Muscle layer of colon (tissue), 2 donors: ENCODE results near the gene SLC5A10.

Experiments
- H3K27ac ChIP-seq: one replicate; pipeline ENCODE4 v1.7.0; 2013; ENCODE audit warnings: low read depth, mild to moderate bottlenecking, low read length, moderate library complexity
- H3K27me3 ChIP-seq, 2 donors: one replicate each; pipeline ENCODE4 v1.7.0; 2013; ENCODE audit warnings: low read length in 2 of 2, mild to moderate bottlenecking in 2 of 2; ENCODE audit not compliant: insufficient read depth in 2 of 2, control insufficient read depth in 1 of 2
- H3K36me3 ChIP-seq: one replicate; pipeline ENCODE4 v1.7.0; 2013; ENCODE audit warnings: mild to moderate bottlenecking, low read length; ENCODE audit not compliant: insufficient read depth
- H3K4me1 ChIP-seq: one replicate; pipeline ENCODE4 v1.7.0; 2013; ENCODE audit warnings: mild to moderate bottlenecking, low read length; ENCODE audit not compliant: insufficient read depth
- H3K4me3 ChIP-seq, 2 donors: one replicate each; pipeline ENCODE4 v1.7.0; 2013; ENCODE audit warnings: low read length in 2 of 2, low read depth in 1 of 2, mild to moderate bottlenecking in 1 of 2, moderate library complexity in 1 of 2
- H3K9ac ChIP-seq: one replicate; pipeline ENCODE4 v1.7.0; 2013; ENCODE audit warnings: low read length
- H3K9me3 ChIP-seq: one replicate; pipeline ENCODE4 v1.7.0; 2013; ENCODE audit warnings: mild to moderate bottlenecking, low read length
- donor health status: abdominal sarcoma.
- donor health status: Adenocarcinoma of cecum.

Gene SLC5A10

DNA sequence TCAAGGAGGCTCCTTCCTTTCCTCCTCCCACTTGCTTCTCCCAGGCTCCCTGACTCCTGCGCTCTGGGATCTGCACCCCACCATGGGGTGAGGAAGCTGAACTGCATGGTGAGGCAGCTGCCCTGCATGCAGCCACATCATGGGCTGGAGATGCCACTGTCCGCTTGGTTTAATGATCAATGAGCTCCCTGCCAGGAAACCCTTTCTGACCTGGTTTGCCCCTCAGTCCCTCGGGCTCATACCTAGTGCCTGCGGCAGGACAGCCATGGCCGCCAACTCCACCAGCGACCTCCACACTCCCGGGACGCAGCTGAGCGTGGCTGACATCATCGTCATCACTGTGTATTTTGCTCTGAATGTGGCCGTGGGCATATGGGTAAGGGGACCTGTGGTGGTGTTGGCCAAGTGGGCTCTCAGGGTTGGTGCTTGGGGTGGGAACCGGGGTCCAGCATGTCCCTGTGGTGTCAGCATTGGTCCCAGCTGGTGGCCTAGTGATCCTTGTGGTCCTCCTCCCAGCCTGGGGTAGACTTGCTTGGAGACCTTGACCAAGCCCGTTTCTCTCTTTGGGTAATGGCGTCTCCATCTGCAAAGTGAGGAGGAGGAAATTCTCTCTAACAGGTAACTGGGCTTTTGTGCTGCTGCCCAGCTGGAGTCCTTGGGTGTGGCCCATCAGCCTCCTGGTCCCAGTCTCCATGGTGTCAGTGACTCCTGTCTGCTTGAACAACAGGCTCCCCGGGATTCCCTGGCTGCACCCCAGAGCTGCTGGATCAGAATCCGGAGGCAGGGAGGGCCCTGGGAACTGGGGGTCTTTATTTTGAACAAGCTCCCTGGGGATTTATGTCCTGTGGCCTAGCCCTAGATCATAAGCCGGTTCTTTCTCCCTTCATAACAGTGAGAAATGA is at the start of gene SLC5A10:
SLC5A10 (plus strand) TSS at position 225 of the 902 bp plus-strand sequence; CDS start at position 266, 41 bp downstream.
- Histone ChIP-seq H3K4me1 (no peaks in the 10 kb centered on the region), H3K4me3 (no peak within 1 kb of the TSS), H3K27me3 (no peaks in the 10 kb centered on the region), H3K36me3 (no peaks in the 10 kb centered on the region), H3K27ac (no peak within 1 kb of the TSS), H3K9ac (no peak within 1 kb of the TSS), H3K9me3 (no peaks in the 10 kb centered on the region)

DNA sequence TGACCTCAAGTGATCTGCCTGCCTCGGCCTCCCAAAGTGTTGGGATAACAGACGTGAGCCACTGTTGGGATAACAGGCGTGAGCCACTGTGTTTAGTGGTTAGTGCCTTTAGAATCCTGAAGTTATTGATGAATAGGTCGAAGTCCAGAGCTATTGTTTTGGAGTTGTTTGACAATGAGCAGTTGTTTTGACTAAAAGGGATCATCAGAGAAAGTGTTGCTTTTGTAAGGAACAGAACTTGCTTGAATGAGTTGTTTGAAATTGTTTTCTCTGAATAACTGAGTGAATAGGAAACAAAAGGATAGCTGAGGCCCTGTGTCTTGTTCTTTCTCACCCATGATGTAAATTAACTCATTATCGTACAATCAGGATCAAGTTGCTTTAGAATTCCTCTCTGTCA is 47.5 kb upstream of the SLC5A10 start:
- Histone ChIP-seq H3K9ac (no peak overlapping the region), H3K27me3 (no peaks in the 10 kb centered on the region), H3K9me3 (no peaks in the 10 kb centered on the region), H3K4me1 (no peaks in the 10 kb centered on the region), H3K4me3 (no peak overlapping the region), H3K27ac (no peak overlapping the region), H3K36me3 (peaks cover 8% of the 10 kb centered on the region)

DNA sequence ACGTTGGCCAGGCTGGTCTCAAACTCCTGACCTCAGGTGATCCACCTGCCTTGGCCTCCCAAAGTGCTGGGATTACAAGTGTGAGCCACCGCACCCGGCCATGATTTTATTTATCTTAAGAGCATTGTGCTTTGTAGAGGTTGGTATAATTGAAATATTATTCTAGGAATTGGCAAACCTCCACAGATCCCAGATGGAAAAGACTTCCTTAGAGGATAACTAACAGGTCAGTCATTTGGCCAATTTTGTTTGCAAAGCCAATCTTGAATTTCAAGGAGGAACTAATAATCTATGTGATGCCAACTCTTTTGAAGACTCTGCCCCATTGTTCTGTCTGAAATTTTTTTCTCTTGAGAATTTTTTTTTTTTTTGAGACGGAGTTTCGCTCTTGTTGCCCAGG is 46.7 kb upstream of the SLC5A10 start:
- Histone ChIP-seq H3K27ac (no peak overlapping the region), H3K4me1 (no peaks in the 10 kb centered on the region), H3K27me3 (no peaks in the 10 kb centered on the region), H3K9ac (no peak overlapping the region), H3K9me3 (no peaks in the 10 kb centered on the region), H3K36me3 (peaks cover 8% of the 10 kb centered on the region), H3K4me3 (no peak overlapping the region)

DNA sequence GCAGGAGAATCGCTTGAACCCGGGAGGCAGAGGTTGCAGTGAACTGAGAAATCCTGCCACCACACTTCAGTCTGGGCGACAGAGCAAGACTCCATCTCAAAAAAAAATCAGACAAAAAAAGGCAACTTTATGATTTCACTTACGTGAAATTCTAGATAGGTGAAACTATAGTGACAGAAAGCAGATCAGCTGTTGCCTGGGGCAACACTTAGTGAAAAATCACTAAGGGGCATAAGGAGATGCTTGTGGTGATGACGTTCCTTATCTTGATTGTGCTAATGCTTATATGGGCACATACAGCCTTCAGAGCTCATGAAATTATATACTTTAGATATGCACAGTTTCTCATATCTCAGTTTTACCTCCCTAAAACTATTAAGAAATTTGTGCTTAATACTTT is 41.6 kb upstream of the SLC5A10 start:
- Histone ChIP-seq H3K36me3 (peaks cover 26% of the 10 kb centered on the region), H3K9me3 (no peaks in the 10 kb centered on the region), H3K27ac (no peak overlapping the region)

DNA sequence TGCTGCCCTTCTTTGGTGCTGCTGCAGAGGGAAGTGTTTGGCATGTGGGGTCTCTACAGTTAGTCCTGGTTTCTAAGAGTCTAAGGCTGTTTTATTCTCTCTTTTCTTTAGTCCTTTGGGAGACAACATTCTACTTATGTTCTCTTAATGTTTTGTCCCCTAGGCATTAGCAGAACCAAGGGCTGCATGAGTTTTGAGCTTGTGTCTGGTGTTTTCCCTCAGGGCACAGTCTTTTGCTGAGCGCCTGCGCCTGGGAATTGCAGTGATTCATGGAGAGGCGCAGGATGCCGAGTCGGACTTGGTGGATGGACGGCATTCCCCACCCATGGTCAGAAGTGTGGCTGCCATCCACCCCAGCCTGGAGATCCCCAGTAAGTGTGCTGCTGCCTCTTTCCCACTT is 41.1 kb upstream of the SLC5A10 start:
- Histone ChIP-seq H3K27ac (no peak overlapping the region), H3K4me3 (no peak overlapping the region), H3K9ac (no peak overlapping the region), H3K4me1 (peaks cover 5% of the 10 kb centered on the region), H3K9me3 (no peaks in the 10 kb centered on the region), H3K36me3 (peaks cover 27% of the 10 kb centered on the region), H3K27me3 (no peaks in the 10 kb centered on the region)

More for the DNA sequence above, 41.6 kb upstream of the SLC5A10 start:
- no peak overlapping the region for H3K4me3 ChIP-seq
- H3K27me3 ChIP-seq: no peaks in the 10 kb centered on the region
- no peak overlapping the region for H3K9ac ChIP-seq
- H3K4me1 ChIP-seq: peaks cover 5% of the 10 kb centered on the region

DNA sequence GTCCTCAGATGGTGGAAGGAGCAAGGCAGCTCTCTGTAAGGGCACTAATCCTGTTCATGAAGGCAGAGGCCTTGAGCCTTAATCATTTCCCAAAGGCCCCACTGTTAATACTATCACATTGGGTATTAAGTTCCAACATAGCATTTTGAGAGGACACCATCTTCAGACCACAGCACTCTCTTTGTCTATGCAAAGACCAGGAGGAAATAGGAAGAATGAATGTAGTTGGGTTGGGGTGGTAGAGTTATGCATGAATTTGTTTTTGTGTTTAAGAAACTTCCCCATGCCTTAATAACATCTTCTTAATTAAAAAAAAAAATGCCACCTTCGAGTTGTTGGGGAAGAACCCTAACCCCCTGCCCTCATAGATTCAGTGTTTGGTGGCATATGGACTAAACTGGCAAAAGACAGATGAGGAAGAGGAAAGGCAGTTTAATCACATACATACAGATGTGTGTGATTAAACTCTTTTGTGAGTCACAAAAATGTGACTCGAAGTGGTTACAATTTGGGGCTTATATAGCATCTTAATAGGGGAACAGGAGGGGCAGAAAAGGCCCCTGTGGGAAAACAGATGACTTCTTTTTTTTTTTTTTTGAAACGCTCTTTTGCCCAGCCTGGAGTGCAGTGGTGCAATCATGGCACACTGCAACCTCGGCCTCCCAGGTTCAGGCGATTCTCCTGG is 35.0 kb upstream of the SLC5A10 start:
- Histone ChIP-seq H3K27me3 (no peaks in the 10 kb centered on the region), H3K4me1 (peaks cover 22% of the 10 kb centered on the region), H3K9ac (no peak overlapping the region), H3K4me3 (no peak overlapping the region), H3K36me3 (peaks cover 23% of the 10 kb centered on the region), H3K27ac (no peak overlapping the region), H3K9me3 (no peaks in the 10 kb centered on the region)

DNA sequence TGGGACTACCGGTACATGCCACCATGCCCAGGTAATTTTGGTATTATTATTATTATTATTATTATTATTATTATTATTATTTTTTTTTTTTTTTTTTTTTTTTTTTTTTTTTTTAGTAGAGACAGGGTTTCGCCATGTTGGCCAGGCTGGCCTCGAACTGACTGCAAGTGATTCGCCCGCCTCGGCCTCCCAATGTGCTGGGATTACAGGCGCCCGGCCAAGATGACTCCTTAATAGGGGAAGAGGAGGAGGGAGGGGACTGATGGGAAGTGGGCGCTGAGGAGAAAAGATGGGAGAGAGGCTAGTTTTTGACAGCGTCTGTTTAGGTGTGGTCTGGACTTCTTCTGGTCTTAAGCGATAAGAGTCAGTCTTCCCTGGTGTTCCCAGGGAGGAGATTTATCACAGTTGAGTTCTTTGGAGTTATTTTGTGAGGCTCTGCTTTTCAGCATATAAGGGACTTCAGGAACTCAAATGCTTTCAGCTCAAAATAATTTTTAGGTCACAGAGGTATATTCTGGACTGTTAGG is 34.4 kb upstream of the SLC5A10 start:
- H3K4me1 ChIP-seq: peaks cover 26% of the 10 kb centered on the region
- no peak overlapping the region for H3K27ac ChIP-seq
- H3K27me3 ChIP-seq: no peaks in the 10 kb centered on the region
- H3K9me3 ChIP-seq: no peaks in the 10 kb centered on the region
- H3K9ac ChIP-seq: no peak overlapping the region
- H3K36me3 ChIP-seq: peaks cover 18% of the 10 kb centered on the region
- H3K4me3 ChIP-seq: no peak overlapping the region

DNA sequence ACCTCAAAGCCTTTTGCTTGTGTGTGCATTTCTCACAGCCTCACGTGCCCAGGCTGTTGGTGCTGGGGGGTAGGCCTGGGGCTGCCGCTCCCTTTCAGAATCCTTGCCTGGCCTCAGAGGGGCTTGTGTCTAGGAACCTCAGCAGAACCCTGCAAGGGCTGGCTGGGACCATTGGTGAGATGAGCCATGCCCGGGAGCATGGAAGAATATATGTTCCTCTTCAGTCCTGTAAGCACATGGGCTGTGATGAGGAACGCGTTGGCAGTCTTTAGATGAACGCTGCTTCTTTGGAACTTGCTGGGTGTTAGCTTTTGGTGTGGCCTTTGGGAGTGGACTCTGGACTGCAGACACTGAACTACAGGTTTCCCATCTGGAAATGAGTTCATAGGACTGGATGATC is 32.0 kb upstream of the SLC5A10 start:
- Histone ChIP-seq H3K9ac (no peak overlapping the region), H3K27me3 (no peaks in the 10 kb centered on the region), H3K4me3 (no peak overlapping the region), H3K4me1 (peaks cover 26% of the 10 kb centered on the region), H3K36me3 (peaks cover 9% of the 10 kb centered on the region), H3K9me3 (no peaks in the 10 kb centered on the region), H3K27ac (peak overlapping the region; percentile 58)

DNA sequence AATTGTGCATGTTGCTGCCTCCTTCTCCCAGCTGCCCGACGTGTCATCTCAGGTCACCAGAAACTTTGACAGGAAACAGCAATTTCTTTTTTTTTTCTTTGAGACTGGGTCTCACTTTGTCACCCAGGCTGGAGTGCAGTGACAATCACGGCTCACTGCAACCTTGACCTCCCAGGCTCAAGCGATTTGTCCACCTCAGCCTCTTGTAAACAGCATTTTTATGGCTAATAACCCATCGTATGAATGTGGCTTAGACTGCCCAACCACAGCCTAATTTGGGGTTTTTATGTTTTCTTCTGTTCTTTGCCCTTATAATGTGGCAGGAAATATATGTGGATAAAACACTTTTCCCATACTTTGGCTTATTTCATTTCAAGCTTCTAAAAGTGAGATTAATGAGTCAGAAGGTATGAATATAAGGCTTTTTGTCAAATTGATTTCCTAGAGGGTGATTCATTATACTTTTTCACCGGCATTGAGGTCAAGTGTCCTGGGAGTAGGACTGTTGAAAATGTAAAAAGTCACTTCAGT is 31.0 kb upstream of the SLC5A10 start:
- H3K27ac ChIP-seq: no peak overlapping the region
- H3K9me3 ChIP-seq: no peaks in the 10 kb centered on the region

DNA sequence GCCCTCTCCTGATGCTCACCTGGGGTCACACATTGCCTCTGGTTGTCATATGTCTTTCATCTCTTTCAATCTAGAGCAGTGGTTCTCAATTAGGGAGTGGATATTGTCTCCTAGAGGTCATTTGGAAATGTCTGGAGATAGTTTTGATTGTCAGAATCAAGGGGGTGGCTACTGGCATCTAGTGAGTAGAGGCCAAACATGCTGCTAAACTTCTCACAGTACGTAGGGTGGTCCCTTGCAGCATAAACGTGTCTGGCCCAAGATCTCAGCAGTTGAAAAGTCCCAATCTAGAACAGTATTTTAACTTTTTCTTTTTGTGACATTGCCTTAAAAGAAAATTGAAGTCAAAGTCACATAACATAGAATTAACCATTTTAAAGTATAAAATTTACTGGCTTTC is 30.5 kb upstream of the SLC5A10 start:
- H3K27me3 ChIP-seq: no peaks in the 10 kb centered on the region
- H3K9me3 ChIP-seq: no peaks in the 10 kb centered on the region
- no peak overlapping the region for H3K4me3 ChIP-seq
- peaks cover 5% of the 10 kb centered on the region for H3K36me3 ChIP-seq
- no peak overlapping the region for H3K27ac ChIP-seq
- H3K4me1 ChIP-seq: peaks cover 26% of the 10 kb centered on the region
- no peak overlapping the region for H3K9ac ChIP-seq

More for the DNA sequence above, 31.0 kb upstream of the SLC5A10 start:
- H3K36me3 ChIP-seq: peaks cover 5% of the 10 kb centered on the region
- peaks cover 26% of the 10 kb centered on the region for H3K4me1 ChIP-seq
- no peak overlapping the region for H3K4me3 ChIP-seq
- no peaks in the 10 kb centered on the region for H3K27me3 ChIP-seq
- H3K9ac ChIP-seq: no peak overlapping the region

DNA sequence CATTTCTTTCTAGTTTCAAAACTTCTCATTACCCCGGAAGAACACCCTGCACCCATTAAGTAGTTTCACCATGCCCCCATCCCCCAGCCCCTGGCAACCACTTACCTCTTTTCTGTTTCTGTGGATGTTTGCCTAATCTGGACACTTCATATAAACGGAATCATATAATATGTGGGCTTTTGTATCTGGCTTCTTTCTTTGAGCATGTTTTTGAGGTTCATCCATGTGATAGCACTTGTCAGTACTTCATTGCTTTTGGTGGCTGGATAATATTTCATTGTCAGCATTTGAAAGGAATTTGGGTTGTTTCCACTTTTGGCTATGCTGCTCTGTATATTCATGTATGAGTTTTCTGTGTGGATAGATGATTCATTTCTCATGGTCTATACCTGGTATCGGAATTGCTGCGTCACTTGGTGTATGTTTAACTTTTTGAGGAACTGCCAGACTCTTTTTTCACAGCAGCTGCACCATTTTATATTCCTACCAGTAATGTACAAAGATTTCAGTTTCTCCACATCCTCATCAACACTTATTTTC is 30.0 kb upstream of the SLC5A10 start:
- Histone ChIP-seq H3K4me3 (no peak overlapping the region), H3K4me1 (peaks cover 26% of the 10 kb centered on the region), H3K9me3 (no peaks in the 10 kb centered on the region), H3K27me3 (no peaks in the 10 kb centered on the region), H3K9ac (no peak overlapping the region), H3K36me3 (peaks cover under 1% of the 10 kb centered on the region), H3K27ac (peak overlapping the region; percentile 40)
